HEK293 (cell line): ENCODE results near the gene SPEM2.

ENCODE experiments used
- CTCF ChIP-seq: fragments of 450-650 bp; formaldehyde crosslinking; IDR thresholded peaks from 2 replicates; pipeline ENCODE4 v1.5.1; 2016; ENCODE audit warnings: missing biosample characterization, missing genetic modification characterization
- OSR2 ChIP-seq: fragments of 450-650 bp; formaldehyde crosslinking; IDR thresholded peaks from 2 replicates; pipeline ENCODE4 v1.5.1; 2016; ENCODE audit warnings: missing biosample characterization, missing genetic modification characterization
- PRDM2 ChIP-seq: fragments of 450-650 bp; formaldehyde crosslinking; IDR thresholded peaks from 2 replicates; pipeline ENCODE4 v1.5.1; 2016; ENCODE audit warnings: missing biosample characterization, missing genetic modification characterization, borderline replicate concordance
- TCF7L2 ChIP-seq: IDR thresholded peaks from 2 replicates; pipeline ENCODE4 v1.6.1; 2011; ENCODE audit warnings: low read depth, mild to moderate bottlenecking, inconsistent platforms, low read length, moderate library complexity, borderline replicate concordance
- ZNF24 ChIP-seq: fragments of 450-650 bp; formaldehyde crosslinking; IDR thresholded peaks from 2 replicates; pipeline ENCODE4 v1.5.1; 2016; ENCODE audit warnings: missing biosample characterization, missing genetic modification characterization
- ZNF518A ChIP-seq: fragments of 450-650 bp; formaldehyde crosslinking; conservative IDR thresholded peaks from 2 replicates; pipeline ENCODE4 v1.5.1; 2016; ENCODE audit warnings: low read depth, missing biosample characterization, missing genetic modification characterization
- ZNF600 ChIP-seq: fragments of 450-650 bp; formaldehyde crosslinking; IDR thresholded peaks from 2 replicates; pipeline ENCODE4 v1.5.1; 2016; ENCODE audit warnings: missing biosample characterization, missing genetic modification characterization
- ZSCAN16 ChIP-seq: fragments of 450-650 bp; formaldehyde crosslinking; IDR thresholded peaks from 2 replicates; pipeline ENCODE4 v1.5.1; 2016; ENCODE audit warnings: missing biosample characterization, missing genetic modification characterization

DNA sequence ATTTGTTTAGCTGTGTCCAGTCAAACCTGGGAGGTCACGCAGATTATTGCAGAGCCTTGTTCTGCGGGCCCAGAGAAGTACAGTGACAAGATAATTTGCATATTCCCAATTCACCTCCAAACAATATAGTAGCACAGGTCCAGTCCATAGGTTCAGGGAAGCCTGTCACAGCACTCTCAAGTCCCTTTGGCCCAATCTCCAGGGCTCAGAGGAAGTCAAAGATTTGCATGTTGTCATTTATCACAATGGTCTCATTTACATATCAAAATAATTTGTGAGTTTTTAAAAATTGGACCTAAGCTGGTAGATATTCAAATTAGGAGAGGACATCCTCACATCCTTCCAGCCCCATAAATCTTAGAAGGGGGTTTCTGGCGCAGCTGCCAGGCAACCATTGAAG, 42.1 kb downstream of the SPEM2 start:
- TF ChIP-seq ZNF518A (tag by site-specific recombination) (no peak), OSR2 (tag by site-specific recombination) (no peak), CTCF (tag by site-specific recombination) (no peak), TCF7L2 (no peak), PRDM2 (tag by site-specific recombination) (no peak), ZSCAN16 (tag by site-specific recombination) (no peak), ZNF24 (tag by site-specific recombination) (no peak), ZNF600 (tag by site-specific recombination) (no peak)
